ENCODE measurements around the gene JUND.
A peak's percentile ranks its signal among the peaks of the same experiment; 100 is the strongest.

The JUND gene

GRCh38 chr19:18289471-18290301 lies 8.3 kb upstream of the JUND start:
- peak; percentile 41 for DNase-seq

- no peak for DNase-seq
Measured at GRCh38 chr19:18287836-18288772, 6.7 kb upstream of the JUND start.

GRCh38 chr19:18286973-18287635 lies 5.7 kb upstream of the JUND start:
- DNase-seq: no peak

- peak; percentile 30 for DNase-seq
Measured at GRCh38 chr19:18284712-18285360, 3.4 kb upstream of the JUND start.

- no peak for DNase-seq
Measured at GRCh38 chr19:18283338-18283737, 1.9 kb upstream of the JUND start.

GRCh38 chr19:18282788-18283141 lies 1.3 kb upstream of the JUND start:
- no peak for DNase-seq

GRCh38 chr19:18282021-18282787 lies 782 bp upstream of the JUND start:
- DNase-seq: peak; percentile 54

GRCh38 chr19:18280247-18281081 lies 958 bp downstream of the JUND start:
- DNase-seq: peak; percentile 75

- DNase-seq: peak; percentile 97
Measured at GRCh38 chr19:18279516-18280246, 1.7 kb downstream of the JUND start.

GRCh38 chr19:18279266-18279515 lies 2.2 kb downstream of the JUND start:
- no peak for DNase-seq

- DNase-seq: peak; percentile 50
Measured at GRCh38 chr19:18278521-18279265, 2.7 kb downstream of the JUND start.

- DNase-seq: peak; percentile 54
Measured at GRCh38 chr19:18274781-18275356, 6.6 kb downstream of the JUND start.

- no peak for DNase-seq
Measured at GRCh38 chr19:18274219-18274780, 7.1 kb downstream of the JUND start, which contains the start of gene IQCN. IQCN (minus strand) TSS chr19:18274452; CDS start chr19:18269478, 4,974 bp downstream.

- DNase-seq: no peak
Measured at GRCh38 chr19:18273561-18274218, 7.7 kb downstream of the JUND start.

- DNase-seq: no peak
Measured at GRCh38 chr19:18271433-18271841, 10.0 kb downstream of the JUND start.

- no peak for DNase-seq
Measured at GRCh38 chr19:18270326-18270725, 11.1 kb downstream of the JUND start.

GRCh38 chr19:18269070-18269723 lies 12.2 kb downstream of the JUND start:
- DNase-seq: no peak

Measured in inflammatory macrophage treated with lipopolysaccharide for 4 hours (primary cell).